H1 (cell line): ENCODE results near the gene GNG7. TPM values are rescaled to one million over a fixed set of nuclear protein-coding genes. Genes with fewer than 3 reads are reported as not detected.

Experiments
- CTCF ChIA-PET: fragments of 300-600 bp; sonication (Branson Sonifier 250); formaldehyde crosslinking; loops from one replicate; lab custom pipeline; 2021; ENCODE audit not compliant: partially characterized antibody; lab: Charles Lee
- POLR2A ChIA-PET: fragments of 300-600 bp; sonication (Branson Sonifier 250); formaldehyde crosslinking; loops from one replicate; lab custom pipeline; 2021; ENCODE audit warnings: inconsistent platforms; ENCODE audit not compliant: partially characterized antibody; lab: Charles Lee
- DNase-seq, 2 experiments: peaks; one replicate each; pipeline versions ENCODE4 v3.0.0 to v3.0.0-alpha.2; 2010 to 2022; ENCODE audit warnings: low spot score in 2 of 2, low read depth in 1 of 2, mixed read lengths in 1 of 2
- FAIRE-seq: peaks from 2 replicates; lab custom pipeline; 2011; peaks lifted over from hg19 to GRCh38; lab: Jason Lieb, UNC
- H2AFZ ChIP-seq: 2 replicates; pipeline ENCODE4 v1.8.1; 2012; ENCODE audit warnings: low read length, inconsistent platforms
- H2AK5ac ChIP-seq: 2 replicates; pipeline ENCODE4 v1.6.1; 2013; ENCODE audit warnings: low read depth, low read length
- H2BK120ac ChIP-seq: replicated peaks from 2 replicates; pipeline ENCODE3; 2013; ENCODE audit warnings: low read depth, low read length, inconsistent platforms
- H2BK12ac ChIP-seq: 2 replicates; pipeline ENCODE4 v1.6.1; 2013; ENCODE audit warnings: low read depth, low read length
- H2BK15ac ChIP-seq: 2 replicates; pipeline ENCODE4 v1.6.1; 2013; ENCODE audit warnings: low read length
- H2BK20ac ChIP-seq: 2 replicates; pipeline ENCODE4 v1.6.1; 2013; ENCODE audit warnings: low read length
- H2BK5ac ChIP-seq: 2 replicates; pipeline ENCODE4 v1.6.1; 2013; ENCODE audit warnings: low read depth, low read length
- H3K14ac ChIP-seq: 2 replicates; pipeline ENCODE4 v1.6.1; 2013; ENCODE audit warnings: inconsistent platforms; ENCODE audit not compliant: insufficient read length
- H3K18ac ChIP-seq: 2 replicates; pipeline ENCODE4 v1.6.1; 2013; ENCODE audit warnings: low read length; ENCODE audit errors: extremely low read depth
- H3K23ac ChIP-seq: 2 replicates; pipeline ENCODE4 v1.6.1; 2013; ENCODE audit warnings: inconsistent platforms; ENCODE audit not compliant: insufficient read length
- H3K23me2 ChIP-seq: 2 replicates; pipeline ENCODE4 v1.6.1; 2013; ENCODE audit warnings: low read depth, low read length
- H3K27ac ChIP-seq: 2 replicates; pipeline ENCODE4 v1.6.1; 2011; ENCODE audit warnings: low read depth, low read length, inconsistent platforms
- H3K27me3 ChIP-seq, 4 experiments: replicated peaks in 1 of 4; 1 replicate in 1 of 4; 2 replicates in 3 of 4; pipeline versions ENCODE4 v1.6.1 to v1.8.1; 2011 to 2013; ENCODE audit warnings: low read length in 3 of 4, mild to moderate bottlenecking in 3 of 4, inconsistent platforms in 2 of 4, mixed read lengths in 2 of 4, moderate library complexity in 1 of 4; ENCODE audit not compliant: control insufficient read depth in 3 of 4, insufficient read depth in 3 of 4; ENCODE audit errors: extremely low read depth in 1 of 4
- H3K36me3 ChIP-seq, 4 experiments: 2 replicates each; pipeline versions ENCODE4 v1.6.1 to v1.8.1; 2011 to 2013; ENCODE audit warnings: mild to moderate bottlenecking in 4 of 4, low read length in 3 of 4, moderate library complexity in 2 of 4, control low read depth in 1 of 4, inconsistent platforms in 1 of 4; ENCODE audit not compliant: insufficient read depth in 4 of 4, control insufficient read depth in 2 of 4
- H3K4ac ChIP-seq: replicated peaks from 2 replicates; pipeline ENCODE3; 2013; ENCODE audit warnings: low read length, low read depth, mixed read lengths, inconsistent platforms; ENCODE audit not compliant: insufficient read length
- H3K4me1 ChIP-seq, 4 experiments: replicated peaks in 1 of 4; 1 replicate in 1 of 4; 2 replicates in 3 of 4; pipeline versions ENCODE4 v1.6.1 to v1.8.1; 2011 to 2013; ENCODE audit warnings: low read length in 3 of 4, inconsistent platforms in 2 of 4, mixed read lengths in 1 of 4; ENCODE audit not compliant: insufficient read depth in 4 of 4, control insufficient read depth in 3 of 4
- H3K4me2 ChIP-seq, 2 experiments: 2 replicates each; pipeline versions ENCODE4 v1.6.1 to v1.8.1; 2011 to 2013; ENCODE audit warnings: low read depth in 2 of 2, low read length in 2 of 2, control low read depth in 1 of 2, inconsistent platforms in 1 of 2, mild to moderate bottlenecking in 1 of 2; ENCODE audit not compliant: insufficient read depth in 1 of 2
- H3K4me3 ChIP-seq, 4 experiments: fragments of 200-600, 300-600 bp in 1 of 4; sonication (generic), shearing (Covaris generic), sonication (Bioruptor Twin) in 1 of 4; 2 replicates each; pipeline versions ENCODE4 v1.5.1 to v1.8.1; 2011 to 2016; ENCODE audit warnings: low read length in 4 of 4, low read depth in 3 of 4, control low read depth in 2 of 4, inconsistent platforms in 2 of 4, mild to moderate bottlenecking in 2 of 4, mixed read lengths in 1 of 4, moderate library complexity in 1 of 4; ENCODE audit not compliant: insufficient read depth in 2 of 4; ENCODE audit errors: extremely low read depth in 1 of 4
- H3K56ac ChIP-seq: replicated peaks from 2 replicates; pipeline ENCODE3; 2013; ENCODE audit warnings: low read depth, mild to moderate bottlenecking, mixed read lengths, low read length, inconsistent platforms; ENCODE audit not compliant: insufficient read length
- H3K79me1 ChIP-seq: 2 replicates; pipeline ENCODE4 v1.6.1; 2013; ENCODE audit warnings: low read depth, low read length, control low read depth
- H3K79me2 ChIP-seq, 2 experiments: 2 replicates each; pipeline versions ENCODE4 v1.6.1 to v1.8.1; 2012 to 2013; ENCODE audit warnings: low read length in 2 of 2, mild to moderate bottlenecking in 2 of 2, inconsistent platforms in 1 of 2; ENCODE audit not compliant: insufficient read depth in 2 of 2, control insufficient read depth in 1 of 2
- H3K9ac ChIP-seq, 4 experiments: replicated peaks in 1 of 4; 1 replicate in 1 of 4; 2 replicates in 3 of 4; pipeline versions ENCODE4 v1.6.1 to v1.8.1; 2011 to 2013; ENCODE audit warnings: low read depth in 3 of 4, low read length in 3 of 4, control low read depth in 2 of 4, mild to moderate bottlenecking in 2 of 4, moderate library complexity in 2 of 4, inconsistent platforms in 1 of 4; ENCODE audit errors: extremely low read depth in 1 of 4
- H3K9me3 ChIP-seq, 2 experiments: 2 replicates each; pipeline versions ENCODE4 v1.6.1 to v1.8.1; 2012 to 2013; ENCODE audit warnings: mild to moderate bottlenecking in 2 of 2, moderate library complexity in 2 of 2, control low read depth in 1 of 2, inconsistent platforms in 1 of 2, low read depth in 1 of 2, low read length in 1 of 2, mixed read lengths in 1 of 2; ENCODE audit not compliant: insufficient read depth in 2 of 2
- H4K20me1 ChIP-seq, 2 experiments: replicated peaks in 1 of 2; 2 replicates each; pipeline versions ENCODE3 to v1.8.1; 2011 to 2013; ENCODE audit warnings: inconsistent platforms in 2 of 2, low read length in 2 of 2, mild to moderate bottlenecking in 1 of 2; ENCODE audit not compliant: insufficient read depth in 2 of 2, control insufficient read depth in 1 of 2
- H4K5ac ChIP-seq: 2 replicates; pipeline ENCODE4 v1.6.1; 2013; ENCODE audit warnings: low read length, low read depth, mixed read lengths, inconsistent platforms; ENCODE audit not compliant: insufficient read length
- H4K8ac ChIP-seq: 2 replicates; pipeline ENCODE4 v1.8.0; 2013; ENCODE audit warnings: mild to moderate bottlenecking, moderate library complexity, low read length, inconsistent platforms; ENCODE audit not compliant: insufficient read depth; ENCODE audit errors: extremely low read depth
- H4K91ac ChIP-seq: replicated peaks from 2 replicates; pipeline ENCODE3; 2013; ENCODE audit warnings: low read length, mixed read lengths, inconsistent platforms; ENCODE audit not compliant: insufficient read length
- E2F6 ChIP-seq: IDR thresholded peaks from 2 replicates; pipeline ENCODE4 v1.6.1; 2012; ENCODE audit warnings: inconsistent platforms
- KDM4A ChIP-seq: IDR thresholded peaks from one replicate; pipeline ENCODE4 v1.7.1; 2012; ENCODE audit warnings: low read depth, mild to moderate bottlenecking, moderate library complexity, low read length, inconsistent platforms; ENCODE audit not compliant: severe bottlenecking
- WGBS, 2 experiments: shearing (Covaris generic) in 1 of 2; methylation state at CpG; one replicate each; pipeline versions ENCODE4 v1.1.6 to v1.1.7; 2013 to 2015; ENCODE audit warnings: low lambda C conversion rate in 2 of 2, mixed read lengths in 2 of 2, inconsistent platforms in 1 of 2, low coverage in 1 of 2, missing lambda C conversion rate in 1 of 2; ENCODE audit not compliant: insufficient replicate concordance in 2 of 2, insufficient coverage in 1 of 2, insufficient read length in 1 of 2; ENCODE audit errors: extremely low coverage in 1 of 2, missing lambda C conversion rate in 1 of 2; 5-methylcytosine and 5-hydroxymethylcytosine counted together
- polyA plus RNA-seq, 7 experiments: library from polyadenylated mRNA; depleted of rRNA in 3 of 7; stranded (reverse) in 5 of 7; unstranded in 2 of 7; fragments of >200 nt in 5 of 7; fragments of 200-250 nt in 2 of 7; gene quantifications; 1 replicate in 5 of 7; 2 replicates in 1 of 7; 4 replicates in 1 of 7; pipeline versions ENCODE4 v1.2.1 to v1.2.3, GENCODE V29; 2011 to 2013; ENCODE audit warnings: missing spikeins in 2 of 7, mixed read lengths in 2 of 7
- total RNA-seq: library from RNA; stranded (reverse); fragmentation: NEBNext Ultra II Directional; extraction: Animal tissue kit (Norgen Biotek cat#: 25700); gene quantifications from 2 replicates; pipeline ENCODE4 v1.2.1, GENCODE V29; 2021

The GNG7 gene
- total and polyA plus RNA-seq, 2 of the 8 experiments (the other 6 are each of a cell fraction or from before 2014, with no cell fraction given) = 2.8 to 7.8 TPM

GRCh38 chr19:2628597-2628996 is 73.9 kb downstream of the GNG7 start:
- no peaks in the 10 kb centered on the region for H4K20me1 ChIP-seq
- no peak overlapping the region for H3K23ac ChIP-seq
- H3K56ac ChIP-seq = no peak overlapping the region
- H3K18ac ChIP-seq = no peak overlapping the region
- H3K4me2 ChIP-seq = no peak overlapping the region
- no peak overlapping the region for H4K8ac ChIP-seq
- DNase-seq = no peak
- no peak overlapping the region for H2BK20ac ChIP-seq
- no peaks in the 10 kb centered on the region for H3K79me1 ChIP-seq
- no peaks in the 10 kb centered on the region for H3K27me3 ChIP-seq
- H3K27ac ChIP-seq = no peak overlapping the region
- no peak overlapping the region for H2AK5ac ChIP-seq
- peaks cover 0 to 4% (median under 1%) of the 10 kb centered on the region in 4 experiments; a peak in 2 of 7 replicates for H3K4me1 ChIP-seq
- H4K5ac ChIP-seq = no peak overlapping the region
- H2AFZ ChIP-seq = no peak overlapping the region
- no peak overlapping the region for H2BK15ac ChIP-seq
- ChIA-PET POLR2A (no interaction called here), CTCF (interaction anchor here (0.7 to 2.5 kb wide), 8 partner anchors 8 to 160 kb away, joined by 3 to 18 read pairs (median 4); no protein-coding TSS in a partner anchor)
- no peak for FAIRE-seq
- no peaks in the 10 kb centered on the region for H3K79me2 ChIP-seq
- no peak overlapping the region for H2BK12ac ChIP-seq
- no peaks in the 10 kb centered on the region for H3K23me2 ChIP-seq
- H2BK120ac ChIP-seq = no peak overlapping the region
- no peak overlapping the region for H4K91ac ChIP-seq
- no peaks in the 10 kb centered on the region for H3K36me3 ChIP-seq
- peaks cover 5 to 9% of the 10 kb centered on the region in 2 experiments; a peak in 3 of 4 replicates for H3K9me3 ChIP-seq
- TF ChIP-seq KDM4A (no peak), E2F6 (no peak)
- no peak overlapping the region for H3K4ac ChIP-seq
- no peak overlapping the region for H2BK5ac ChIP-seq
- 80% methylated on average over 8 of the region's 8 CpGs; no CpG with 5 or more reads in 1 of the 2 experiments for WGBS, 2 experiments
- no peak overlapping the region for H3K9ac ChIP-seq
- H3K4me3 ChIP-seq = no peak overlapping the region
- no peak overlapping the region for H3K14ac ChIP-seq
